Left ventricle myocardium inferior (tissue), 1 donor: ENCODE measurements around the gene TMEM117. TPM values are rescaled to one million over a fixed set of nuclear protein-coding genes. Genes with fewer than 3 reads are reported as not detected.

Experiments
- DNase-seq: peaks from one replicate; pipeline ENCODE4 v3.0.0-alpha.2; 2020
- H3K27ac ChIP-seq: fragments of 200-600 bp; replicated peaks from 2 replicates; pipeline ENCODE4 v1.8.0; 2021
- H3K27me3 ChIP-seq: fragments of 200-600 bp; 2 replicates; pipeline ENCODE4 v1.8.0; 2021; ENCODE audit warnings: low read depth
- H3K36me3 ChIP-seq: fragments of 200-600 bp; 2 replicates; pipeline ENCODE4 v1.8.0; 2021
- H3K4me1 ChIP-seq: fragments of 200-600 bp; 2 replicates; pipeline ENCODE4 v1.8.0; 2021
- H3K4me3 ChIP-seq: fragments of 200-600 bp; 2 replicates; pipeline ENCODE4 v1.8.0; 2021; ENCODE audit warnings: mild to moderate bottlenecking, moderate library complexity
- H3K9me3 ChIP-seq: fragments of 200-600 bp; replicated peaks from 2 replicates; pipeline ENCODE4 v1.8.0; 2021
- CTCF ChIP-seq: fragments of 200-600 bp; IDR thresholded peaks from 2 replicates; pipeline ENCODE4 v1.8.0; 2021; ENCODE audit warnings: antibody characterized with exemption, mild to moderate bottlenecking, borderline replicate concordance
- intact Hi-C: fragments of 100-400 bp; cut with micrococcal nuclease; formaldehyde crosslinking; loops from one replicate; pipeline ENCODE4 v1.11.0; 2022
- total RNA-seq: library from RNA; stranded (reverse); fragmentation: NEBNext Ultra II Directional; extraction: Animal tissue kit (Norgen Biotek cat#: 25700); gene quantifications from one replicate; pipeline ENCODE4 v1.2.1, GENCODE V29; 2021
- donor health status: DM: no; HTN: yes; CAD: no; lungs with severe emphysema.

Gene TMEM117
- total RNA-seq, 1 donor from 2014 or later, result 6.7 TPM

- Histone ChIP-seq H3K27ac (no peak overlapping the region), H3K4me3 (no peak overlapping the region), H3K9me3 (peaks cover 18% of the 10 kb centered on the region), H3K36me3 (peaks cover 5% of the 10 kb centered on the region), H3K27me3 (no peaks in the 10 kb centered on the region), H3K4me1 (no peaks in the 10 kb centered on the region)
- intact Hi-C loops, result no loop called here
- TF ChIP-seq CTCF, result no peak
- DNase-seq, result no peak
Measured at GRCh38 chr12:43935581-43935980, 99.7 kb downstream of the TMEM117 start.

GRCh38 chr12:43937947-43938346 is 102.1 kb downstream of the TMEM117 start:
- Histone ChIP-seq H3K9me3 (no peaks in the 10 kb centered on the region), H3K27me3 (no peaks in the 10 kb centered on the region), H3K36me3 (peaks cover 5% of the 10 kb centered on the region), H3K4me3 (no peak overlapping the region), H3K4me1 (no peaks in the 10 kb centered on the region), H3K27ac (no peak overlapping the region)
- DNase-seq, result no peak
- intact Hi-C loops, result no loop called here
- no peak for TF ChIP-seq CTCF

DNA sequence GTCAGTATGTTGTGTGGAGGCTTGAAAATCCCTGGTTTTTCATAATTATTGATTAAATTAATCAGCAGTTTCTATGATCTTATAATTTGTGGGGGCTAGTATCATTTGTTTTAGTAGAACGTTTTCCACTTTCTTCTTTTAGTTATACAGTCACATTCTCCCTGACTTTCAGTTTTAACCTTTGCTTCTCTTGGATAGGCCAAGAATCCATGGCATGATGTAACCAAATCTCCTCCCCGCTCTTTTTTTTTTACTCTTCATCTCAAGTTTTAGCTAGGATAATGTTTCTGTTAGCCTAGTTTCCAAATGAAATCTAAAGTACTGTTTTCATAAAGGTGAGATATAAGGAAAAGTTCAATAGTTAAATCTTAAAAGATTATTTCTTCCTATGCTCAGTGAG is 106.5 kb downstream of the TMEM117 start:
- Histone ChIP-seq H3K9me3 (no peaks in the 10 kb centered on the region), H3K4me1 (no peaks in the 10 kb centered on the region), H3K27ac (no peak overlapping the region), H3K36me3 (no peaks in the 10 kb centered on the region), H3K4me3 (no peak overlapping the region), H3K27me3 (no peaks in the 10 kb centered on the region)
- no peak for DNase-seq
- intact Hi-C loops, result no loop called here
- no peak for TF ChIP-seq CTCF

GRCh38 chr12:43945983-43946382 is 110.1 kb downstream of the TMEM117 start:
- H3K27ac ChIP-seq, result no peak overlapping the region
- no peak overlapping the region for H3K4me3 ChIP-seq
- no peaks in the 10 kb centered on the region for H3K9me3 ChIP-seq
- intact Hi-C loops, result no loop called here
- H3K36me3 ChIP-seq, result no peaks in the 10 kb centered on the region
- no peak for DNase-seq
- H3K27me3 ChIP-seq, result no peaks in the 10 kb centered on the region
- no peak for TF ChIP-seq CTCF
- H3K4me1 ChIP-seq, result no peaks in the 10 kb centered on the region

GRCh38 chr12:43951286-43951685 is 115.4 kb downstream of the TMEM117 start:
- Histone ChIP-seq H3K36me3 (no peaks in the 10 kb centered on the region), H3K9me3 (no peaks in the 10 kb centered on the region), H3K4me1 (no peaks in the 10 kb centered on the region), H3K27me3 (no peaks in the 10 kb centered on the region), H3K4me3 (no peak overlapping the region), H3K27ac (no peak overlapping the region)
- intact Hi-C loops, result no loop called here
- no peak for TF ChIP-seq CTCF
- DNase-seq, result no peak
